Pancreas (tissue), 10 donors: Measurements from ENCODE around the gene NFIA. TPM values are rescaled to one million over a fixed set of nuclear protein-coding genes. Genes with fewer than 3 reads are reported as not detected.

Experiments used
- ATAC-seq, 4 donors: fragments of 200-7000 bp; cut with Tn5 transposase; one replicate each; pipeline versions ENCODE4 v1.8.0 to v1.9.1; 2020; ENCODE audit warnings: mild to moderate bottlenecking in 4 of 4, moderate library complexity in 4 of 4
- DNase-seq, 6 donors: peaks; one replicate each; pipeline ENCODE4 v3.0.0-alpha.2; 2020
- FAIRE-seq: peaks from 2 replicates; lab custom pipeline; 2012; peaks lifted over from hg19 to GRCh38; lab: Jason Lieb, UNC
- H3K27ac ChIP-seq, 4 donors: fragments of 200-600 bp; sonication (generic); 1 replicate in 3 of 4; 2 replicates in 1 of 4; pipeline versions ENCODE4 v1.5.0 to v1.8.0; 2020
- H3K27me3 ChIP-seq, 4 donors: fragments of 200-600 bp; one replicate each; pipeline ENCODE4 v1.8.0; 2021
- H3K36me3 ChIP-seq, 3 donors: fragments of 200-600 bp; sonication (generic) in 1 of 3; one replicate each; pipeline versions ENCODE4 v1.5.0 to v1.8.0; 2020 to 2021
- H3K4me1 ChIP-seq, 3 donors: fragments of 200-600 bp; one replicate each; pipeline ENCODE4 v1.8.0; 2021
- H3K4me3 ChIP-seq, 4 donors: fragments of 200-600 bp; sonication (generic) in 2 of 4; one replicate each; pipeline versions ENCODE4 v1.5.0 to v1.8.0; 2020 to 2021
- H3K9me3 ChIP-seq, 4 donors: fragments of 200-600 bp; one replicate each; pipeline ENCODE4 v1.8.0; 2021
- WGBS, 2 donors: extraction: QIAGEN DNeasy Blood & Tissue Kit; methylation state at CpG; one replicate each; pipeline ENCODE4 v1.1.7; 2013; 5-methylcytosine and 5-hydroxymethylcytosine counted together
- intact Hi-C, 3 donors: fragments of 100-400 bp; cut with DNase I; formaldehyde crosslinking; loops; one replicate each; pipeline versions ENCODE4 v1.11.1 to v1.14.2; 2022
- polyA plus RNA-seq, 2 donors: library from polyadenylated mRNA; stranded (reverse); fragments of 200-250 nt; gene quantifications; one replicate each; pipeline ENCODE4 v1.2.3, GENCODE V29; 2013
- total RNA-seq, 6 donors: library from RNA; stranded (reverse); fragmentation: NEBNext Ultra II Directional in 4 of 6; extraction: Animal tissue kit (Norgen Biotek cat#: 25700) in 4 of 6; gene quantifications; one replicate each; pipeline versions ENCODE4 v1.2.1 to v1.2.4, GENCODE V29; 2021 to 2023
- TF ChIP-seq, protein P1 (sequence below), 4 donors: fragments of 200-600 bp; sonication (generic) in 3 of 4; IDR thresholded peaks; one replicate each; pipeline versions ENCODE4 v1.5.0 to v1.8.0; 2021; ENCODE audit warnings: antibody characterized with exemption in 4 of 4
- donor health status: healthy with polysubstance abuse.
- donor health status: DM: no; HTN: no; CAD: no; lungs with moderate emphysema.
- donor health status: DM: no; HTN: no; CAD: no.
- donor health status: control.
- donor health status: control.
- donor health status: Bipolar disorder and iron deficiency.
- donor health status: DM: yes; HTN: yes; CAD: no.
- donor health status: DM: no; HTN: no; CAD: no.
- donor health status: DM: no; HTN: no; CAD: no.
- donor health status: DM: yes; HTN: yes; CAD: no.

The NFIA gene
- total and polyA plus RNA-seq, 8 donors, result 4.9 to 48.1 (median 30.2) TPM

DNA sequence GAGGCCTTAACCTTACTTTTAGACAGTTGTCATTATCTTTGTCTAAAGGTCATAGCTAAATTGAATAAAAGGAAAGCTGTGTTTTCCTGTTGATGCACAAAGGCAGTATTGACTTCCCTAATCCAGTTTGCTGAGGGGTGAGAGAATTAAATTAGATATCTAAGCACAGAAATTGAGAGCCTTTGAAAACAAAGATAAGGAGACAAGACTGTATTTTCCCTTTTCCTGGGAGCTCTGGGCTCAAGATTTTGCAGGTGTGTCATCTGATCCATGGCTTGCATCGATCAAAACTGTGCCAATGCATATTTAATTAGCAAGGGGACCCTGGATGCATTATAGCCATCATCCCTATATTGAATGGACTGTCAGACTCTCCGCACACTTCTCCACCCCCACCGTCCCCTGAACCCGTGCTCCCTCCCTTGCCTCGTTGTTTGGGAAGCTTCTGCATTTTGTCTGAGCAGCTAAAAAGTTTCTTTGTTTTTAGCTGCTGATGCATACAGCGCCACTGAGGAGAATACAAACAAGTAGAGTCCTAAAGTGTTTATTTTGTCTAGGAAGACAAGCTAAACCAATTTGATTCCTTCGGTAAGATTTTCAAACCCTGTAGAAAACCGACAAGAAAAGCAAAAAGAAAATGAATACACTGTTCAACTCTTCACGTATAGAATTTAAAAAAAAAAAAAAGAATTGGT lies 186.3 kb downstream of the NFIA start:
- TF ChIP-seq, protein P1, sequence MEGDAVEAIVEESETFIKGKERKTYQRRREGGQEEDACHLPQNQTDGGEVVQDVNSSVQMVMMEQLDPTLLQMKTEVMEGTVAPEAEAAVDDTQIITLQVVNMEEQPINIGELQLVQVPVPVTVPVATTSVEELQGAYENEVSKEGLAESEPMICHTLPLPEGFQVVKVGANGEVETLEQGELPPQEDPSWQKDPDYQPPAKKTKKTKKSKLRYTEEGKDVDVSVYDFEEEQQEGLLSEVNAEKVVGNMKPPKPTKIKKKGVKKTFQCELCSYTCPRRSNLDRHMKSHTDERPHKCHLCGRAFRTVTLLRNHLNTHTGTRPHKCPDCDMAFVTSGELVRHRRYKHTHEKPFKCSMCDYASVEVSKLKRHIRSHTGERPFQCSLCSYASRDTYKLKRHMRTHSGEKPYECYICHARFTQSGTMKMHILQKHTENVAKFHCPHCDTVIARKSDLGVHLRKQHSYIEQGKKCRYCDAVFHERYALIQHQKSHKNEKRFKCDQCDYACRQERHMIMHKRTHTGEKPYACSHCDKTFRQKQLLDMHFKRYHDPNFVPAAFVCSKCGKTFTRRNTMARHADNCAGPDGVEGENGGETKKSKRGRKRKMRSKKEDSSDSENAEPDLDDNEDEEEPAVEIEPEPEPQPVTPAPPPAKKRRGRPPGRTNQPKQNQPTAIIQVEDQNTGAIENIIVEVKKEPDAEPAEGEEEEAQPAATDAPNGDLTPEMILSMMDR (IDR thresholded peaks at IDR 0.05), result no peak
- 64 to 66% methylated on average over 9 of the region's 9 CpGs for WGBS, 2 donors
- DNase-seq (no peak), ATAC-seq (no peak), FAIRE-seq (no peak)
- H3K36me3 ChIP-seq, result no peaks in the 10 kb centered on the region
- no peaks in the 10 kb centered on the region for H3K27me3 ChIP-seq
- peaks cover 0 to 5% (median 0%) of the 10 kb centered on the region in 3 donors for H3K4me1 ChIP-seq
- H3K9me3 ChIP-seq, result no peaks in the 10 kb centered on the region
- H3K4me3 ChIP-seq, result no peak overlapping the region
- H3K27ac ChIP-seq, result no peak overlapping the region
- intact Hi-C loops, result no loop called here

DNA sequence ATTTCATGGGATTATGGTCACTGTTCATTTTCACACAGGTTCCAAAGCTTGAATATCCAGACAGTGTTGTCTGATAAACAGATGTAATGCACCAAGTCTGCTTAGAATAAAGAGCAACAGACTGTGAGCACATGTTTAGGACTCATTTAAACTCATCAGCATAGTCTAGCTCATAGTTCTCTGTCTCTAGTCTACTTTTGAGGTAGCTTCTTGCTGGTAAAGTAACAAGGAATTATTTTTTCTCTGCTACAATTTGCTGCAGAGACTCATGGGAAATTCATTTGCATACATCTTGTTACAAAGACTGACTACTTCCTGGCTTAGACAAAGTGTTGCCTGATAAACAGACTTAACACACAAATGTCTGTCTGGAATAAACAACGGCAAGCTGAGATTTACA lies 187.2 kb downstream of the NFIA start:
- no peak for FAIRE-seq

DNA sequence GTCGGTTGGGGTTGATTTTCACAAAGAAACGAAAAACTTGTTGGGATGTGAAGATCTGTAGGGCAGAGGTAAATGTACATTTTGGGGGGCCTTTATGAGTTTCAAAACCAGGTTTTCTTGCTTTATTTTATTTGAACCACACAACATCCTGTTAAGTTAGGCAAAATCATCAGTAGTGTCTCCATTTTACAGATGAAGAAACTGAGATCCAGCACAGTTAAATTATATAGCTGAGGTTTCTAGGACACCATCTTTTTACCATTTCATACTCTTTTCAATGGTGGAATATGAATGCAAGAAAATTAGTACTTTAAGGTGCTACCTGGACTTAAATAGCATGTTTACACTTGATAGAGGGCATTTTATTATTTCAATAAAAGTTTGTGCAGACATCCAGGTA lies 187.7 kb downstream of the NFIA start:
- ATAC-seq, result no peak
- Histone ChIP-seq H3K9me3 (no peaks in the 10 kb centered on the region), H3K36me3 (no peaks in the 10 kb centered on the region), H3K27me3 (no peaks in the 10 kb centered on the region), H3K4me3 (no peak overlapping the region), H3K27ac (no peak overlapping the region), H3K4me1 (peaks cover 0 to 5% (median 0%) of the 10 kb centered on the region in 3 donors)
- WGBS, 2 donors, result 92 to 96% methylated on average over 2 of the region's 2 CpGs
- no peak for FAIRE-seq
- intact Hi-C loops, result no loop called here
- TF ChIP-seq, protein P1 (IDR thresholded peaks at IDR 0.05), result no peak
- no peak for DNase-seq

More for the DNA sequence above, 187.2 kb downstream of the NFIA start:
- intact Hi-C loops, result no loop called here
- H3K4me3 ChIP-seq, result no peak overlapping the region
- WGBS, 2 donors, result 45 to 47% methylated on average over 1 of the region's 1 CpG
- peaks cover 0 to 5% (median 0%) of the 10 kb centered on the region in 3 donors for H3K4me1 ChIP-seq
- H3K36me3 ChIP-seq, result no peaks in the 10 kb centered on the region
- ATAC-seq, result no peak
- no peaks in the 10 kb centered on the region for H3K27me3 ChIP-seq
- no peak overlapping the region for H3K27ac ChIP-seq
- TF ChIP-seq, protein P1 (IDR thresholded peaks at IDR 0.05), result no peak
- no peak for DNase-seq
- H3K9me3 ChIP-seq, result no peaks in the 10 kb centered on the region

DNA sequence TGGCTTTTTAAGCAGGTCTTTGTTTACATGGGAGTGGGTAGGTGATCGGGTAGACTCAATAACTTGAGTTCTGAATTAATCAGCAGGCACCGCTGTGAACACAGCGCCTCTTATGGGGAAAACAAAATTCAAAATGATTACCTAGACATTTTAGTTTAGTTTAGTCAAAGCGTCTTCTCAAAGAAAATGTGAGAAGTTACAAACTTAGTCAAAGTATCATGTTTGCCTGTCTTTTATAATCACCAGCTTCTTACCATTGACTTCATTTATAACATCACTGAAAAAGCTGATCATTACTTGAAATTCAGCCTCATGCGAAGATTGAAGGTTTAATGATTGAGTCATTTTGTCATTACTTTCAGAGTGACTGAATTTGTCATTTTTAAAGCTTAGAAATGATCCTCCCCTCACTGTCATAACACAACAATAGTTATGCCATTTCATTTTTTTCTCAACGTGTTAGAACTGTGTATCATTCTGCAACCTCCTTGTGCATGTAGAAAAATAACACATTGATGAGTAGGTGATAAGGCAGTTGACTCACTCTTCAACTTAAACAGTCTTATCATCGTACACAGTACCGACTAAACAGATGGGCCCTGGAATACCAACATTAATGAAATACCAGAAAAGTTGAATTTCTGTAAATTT lies 188.5 kb downstream of the NFIA start:
- peaks cover 0 to 5% (median 0%) of the 10 kb centered on the region in 3 donors for H3K4me1 ChIP-seq
- DNase-seq, result no peak
- ATAC-seq, result no peak
- 69 to 73% methylated on average over 8 of the region's 8 CpGs for WGBS, 2 donors
- no peak for FAIRE-seq
- no peak overlapping the region for H3K4me3 ChIP-seq
- no peaks in the 10 kb centered on the region for H3K36me3 ChIP-seq
- H3K27ac ChIP-seq, result no peak overlapping the region
- intact Hi-C loops, result no loop called here
- no peaks in the 10 kb centered on the region for H3K27me3 ChIP-seq
- TF ChIP-seq, protein P1 (IDR thresholded peaks at IDR 0.05), result no peak
- no peaks in the 10 kb centered on the region for H3K9me3 ChIP-seq

DNA sequence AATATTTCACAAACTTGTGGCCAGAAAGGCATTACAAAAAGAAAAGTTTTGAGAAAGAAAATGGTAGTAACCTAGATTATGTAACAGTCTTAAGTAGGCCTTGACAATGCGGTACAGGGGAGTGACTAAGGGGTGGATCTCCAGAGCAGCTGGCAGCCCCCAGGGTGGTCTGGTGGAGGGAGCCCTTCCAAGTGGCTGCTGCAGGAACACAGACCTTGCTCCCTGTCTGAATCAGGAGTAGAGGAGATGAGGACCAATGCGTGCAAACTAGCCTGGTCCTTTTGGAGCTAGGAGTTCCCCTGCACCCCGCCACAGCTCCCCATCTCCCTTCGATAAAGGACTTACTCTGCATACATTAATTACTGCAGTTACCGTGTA lies 189.0 kb downstream of the NFIA start:
- TF ChIP-seq, protein P1 (IDR thresholded peaks at IDR 0.05), result no peak
- H3K4me3 ChIP-seq, result no peak overlapping the region
- DNase-seq (no peak), ATAC-seq (no peak), FAIRE-seq (no peak)
- peaks cover 0 to 5% (median 0%) of the 10 kb centered on the region in 3 donors for H3K4me1 ChIP-seq
- H3K27ac ChIP-seq, result no peak overlapping the region
- H3K27me3 ChIP-seq, result no peaks in the 10 kb centered on the region
- no peaks in the 10 kb centered on the region for H3K9me3 ChIP-seq
- WGBS, 2 donors, result 96% methylated on average over 5 of the region's 5 CpGs
- intact Hi-C loops, result no loop called here
- H3K36me3 ChIP-seq, result no peaks in the 10 kb centered on the region
